GM23338 (cell line): ENCODE measurements around the gene PNMA1. TPM values are rescaled to one million over a fixed set of nuclear protein-coding genes. Genes with fewer than 3 reads are reported as not detected.

ENCODE experiments used
- ATAC-seq: fragments of 200-7000 bp; cut with Tn5 transposase; 3 replicates; pipeline ENCODE4 v1.9.1; 2020
- DNase-seq: peaks from one replicate; pipeline ENCODE4 v3.0.0-alpha.2; 2015; ENCODE audit warnings: low spot score
- H2AFZ ChIP-seq: fragments of 200-600 bp; sonication (generic); 2 replicates; pipeline ENCODE4 v1.8.0; 2016; ENCODE audit warnings: antibody characterized with exemption, mild to moderate bottlenecking, moderate library complexity
- H3F3A ChIP-seq: fragments of 200-600 bp; sonication (generic); replicated peaks from 2 replicates; pipeline ENCODE4 v1.8.0; 2017; ENCODE audit warnings: antibody characterized with exemption, mixed run types, low read depth
- H3K27ac ChIP-seq: fragments of 200-600 bp; sonication (generic); 2 replicates; pipeline ENCODE4 v1.6.1; 2016; ENCODE audit warnings: low read depth
- H3K27me3 ChIP-seq: fragments of 200-600 bp; sonication (generic); 2 replicates; pipeline ENCODE4 v1.8.0; 2016; ENCODE audit warnings: mild to moderate bottlenecking, mixed run types, moderate library complexity; ENCODE audit not compliant: insufficient read depth
- H3K36me3 ChIP-seq: fragments of 200-600 bp; sonication (generic); 2 replicates; pipeline ENCODE4 v1.8.0; 2016; ENCODE audit warnings: mild to moderate bottlenecking; ENCODE audit not compliant: insufficient read depth
- H3K4me1 ChIP-seq: fragments of 200-600 bp; sonication (generic); 2 replicates; pipeline ENCODE4 v1.8.0; 2016; ENCODE audit warnings: mild to moderate bottlenecking, moderate library complexity; ENCODE audit not compliant: insufficient read depth
- H3K4me2 ChIP-seq: fragments of 200-600 bp; sonication (generic); 2 replicates; pipeline ENCODE4 v1.7.1; 2017; ENCODE audit warnings: mixed run types
- H3K4me3 ChIP-seq: fragments of 200-600 bp; sonication (generic); 2 replicates; pipeline ENCODE4 v1.6.1; 2016; ENCODE audit warnings: mixed run types
- H3K79me2 ChIP-seq: fragments of 200-600 bp; sonication (generic); replicated peaks from 2 replicates; pipeline ENCODE4 v1.8.0; 2017; ENCODE audit warnings: mild to moderate bottlenecking; ENCODE audit not compliant: insufficient read depth
- H3K9me2 ChIP-seq: fragments of 200-600 bp; sonication (generic); 2 replicates; pipeline ENCODE4 v1.8.0; 2017; ENCODE audit not compliant: insufficient read depth
- H4K20me1 ChIP-seq: fragments of 200-600 bp; sonication (generic); replicated peaks from 2 replicates; pipeline ENCODE4 v1.8.0; 2017; ENCODE audit warnings: mild to moderate bottlenecking; ENCODE audit not compliant: insufficient read depth
- H3K27ac Mint-ChIP-seq: 2 replicates; pipeline ENCODE4 v1.8.0; 2020; ENCODE audit warnings: inconsistent platforms, mild to moderate bottlenecking, moderate library complexity, mixed read lengths
- H3K27me3 Mint-ChIP-seq: 3 replicates; pipeline ENCODE4 v1.8.0; 2022; ENCODE audit warnings: low read depth, mild to moderate bottlenecking, moderate library complexity, mixed read lengths, inconsistent platforms; ENCODE audit not compliant: insufficient read depth, poor library complexity
- H3K36me3 Mint-ChIP-seq: 3 replicates; pipeline ENCODE4 v1.8.0; 2021; ENCODE audit warnings: low read depth, mild to moderate bottlenecking, inconsistent platforms, moderate library complexity, mixed read lengths
- H3K4me1 Mint-ChIP-seq: 3 replicates; pipeline ENCODE4 v1.8.0; 2020; ENCODE audit warnings: mild to moderate bottlenecking, inconsistent platforms, mixed read lengths
- H3K4me3 Mint-ChIP-seq: 3 replicates; pipeline ENCODE4 v1.8.0; 2021; ENCODE audit warnings: moderate library complexity, mild to moderate bottlenecking, inconsistent platforms, mixed read lengths
- H3K9me3 Mint-ChIP-seq: 3 replicates; pipeline ENCODE4 v1.8.0; 2020; ENCODE audit warnings: moderate library complexity, mild to moderate bottlenecking, inconsistent platforms, mixed read lengths
- CREB1 ChIP-seq: fragments of 250-450 bp; sonication (Bioruptor Pico); IDR thresholded peaks from 2 replicates; pipeline ENCODE4 v1.5.0; 2020; ENCODE audit warnings: low read depth, mild to moderate bottlenecking, moderate library complexity
- NANOG ChIP-seq: IDR thresholded peaks from 2 replicates; pipeline ENCODE4 v1.6.1; 2016; ENCODE audit warnings: antibody characterized with exemption, borderline replicate concordance
- STAT1 ChIP-seq: IDR thresholded peaks from one replicate; pipeline ENCODE4 v1.6.1; 2016; ENCODE audit warnings: antibody characterized with exemption; ENCODE audit not compliant: unreplicated experiment
- polyA plus RNA-seq: library from polyadenylated mRNA; unstranded; fragments of >200 nt; fragmentation: Nextera tagmentation; extraction: Ambion mirVana; gene quantifications from 2 replicates; pipeline ENCODE4 v1.2.1, GENCODE V29; 2016
- total RNA-seq: library from RNA; depleted of rRNA; stranded (reverse); fragments of >200 nt; shearing (Covaris generic); gene quantifications from 2 replicates; pipeline ENCODE4 v1.2.3, GENCODE V29; 2014
- TF ChIP-seq, protein P1 (sequence below), 2 experiments: fragments of 200-600 bp in 1 of 2; sonication (generic) in 1 of 2; conservative IDR thresholded peaks; 2 replicates each; pipeline versions ENCODE4 v1.5.1 to v1.6.1; 2016 to 2017; ENCODE audit warnings: antibody characterized with exemption in 2 of 2, low read depth in 2 of 2, mild to moderate bottlenecking in 2 of 2, moderate library complexity in 1 of 2
- TF ChIP-seq, protein P2 (sequence below): fragments of 250-450 bp; sonication (Bioruptor Pico); IDR thresholded peaks from 2 replicates; pipeline ENCODE4 v1.5.0; 2020; ENCODE audit warnings: mild to moderate bottlenecking, moderate library complexity

Gene PNMA1
- total and polyA plus RNA-seq, 2 experiments from 2014 or later, result 18.2 to 32.9 TPM

DNA sequence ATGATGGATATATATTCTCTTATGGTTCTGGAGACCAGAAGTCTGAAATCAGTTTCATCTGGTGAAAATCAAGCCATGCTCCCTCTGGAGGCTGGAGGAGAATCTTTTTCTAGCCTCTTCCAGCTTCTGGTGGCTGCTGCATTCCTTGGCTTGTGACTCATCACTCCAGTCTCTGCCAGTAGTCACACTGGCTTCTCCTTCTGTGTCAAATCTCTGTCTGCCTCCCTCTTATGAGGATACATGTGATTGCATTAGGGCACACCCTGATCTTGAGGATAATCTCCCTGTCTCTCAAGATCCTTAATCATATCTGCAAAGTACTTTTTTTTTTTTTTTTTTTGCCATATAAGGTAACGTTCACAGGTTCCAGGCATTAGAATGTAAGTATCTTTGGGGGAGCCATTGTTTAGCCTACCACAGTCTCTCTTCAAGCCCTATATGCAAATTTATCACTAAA lies 51.7 kb downstream of the PNMA1 start:
- no peaks in the 10 kb centered on the region for H3K4me1 Mint-ChIP-seq
- ATAC-seq (peak; percentile 86), DNase-seq (peak; percentile 83)
- H2AFZ ChIP-seq, result no peak overlapping the region
- peak overlapping the region; percentile 91 for H3K27ac Mint-ChIP-seq
- no peaks in the 10 kb centered on the region for H3K9me3 Mint-ChIP-seq
- H3K27ac ChIP-seq, result peak overlapping the region; percentile 23; the same call in 1 of the 2 replicates
- H3K4me3 Mint-ChIP-seq, result no peak overlapping the region
- H3K36me3 Mint-ChIP-seq, result peaks cover 9% of the 10 kb centered on the region; the same call in 2 of the 3 replicates
- no peaks in the 10 kb centered on the region for H3K36me3 ChIP-seq
- H3K4me1 ChIP-seq, result no peaks in the 10 kb centered on the region
- no peaks in the 10 kb centered on the region for H4K20me1 ChIP-seq
- peaks cover 8% of the 10 kb centered on the region for H3K27me3 Mint-ChIP-seq
- H3K27me3 ChIP-seq, result no peaks in the 10 kb centered on the region
- no peaks in the 10 kb centered on the region for H3F3A ChIP-seq
- H3K9me2 ChIP-seq, result no peaks in the 10 kb centered on the region
- TF ChIP-seq CREB1 (CRISPR knock-in tag) (0 out of 2 replicates have a peak, but pooled peaks have one; percentile 18), NANOG (no peak), STAT1 (no peak)
- TF ChIP-seq, protein P1, sequence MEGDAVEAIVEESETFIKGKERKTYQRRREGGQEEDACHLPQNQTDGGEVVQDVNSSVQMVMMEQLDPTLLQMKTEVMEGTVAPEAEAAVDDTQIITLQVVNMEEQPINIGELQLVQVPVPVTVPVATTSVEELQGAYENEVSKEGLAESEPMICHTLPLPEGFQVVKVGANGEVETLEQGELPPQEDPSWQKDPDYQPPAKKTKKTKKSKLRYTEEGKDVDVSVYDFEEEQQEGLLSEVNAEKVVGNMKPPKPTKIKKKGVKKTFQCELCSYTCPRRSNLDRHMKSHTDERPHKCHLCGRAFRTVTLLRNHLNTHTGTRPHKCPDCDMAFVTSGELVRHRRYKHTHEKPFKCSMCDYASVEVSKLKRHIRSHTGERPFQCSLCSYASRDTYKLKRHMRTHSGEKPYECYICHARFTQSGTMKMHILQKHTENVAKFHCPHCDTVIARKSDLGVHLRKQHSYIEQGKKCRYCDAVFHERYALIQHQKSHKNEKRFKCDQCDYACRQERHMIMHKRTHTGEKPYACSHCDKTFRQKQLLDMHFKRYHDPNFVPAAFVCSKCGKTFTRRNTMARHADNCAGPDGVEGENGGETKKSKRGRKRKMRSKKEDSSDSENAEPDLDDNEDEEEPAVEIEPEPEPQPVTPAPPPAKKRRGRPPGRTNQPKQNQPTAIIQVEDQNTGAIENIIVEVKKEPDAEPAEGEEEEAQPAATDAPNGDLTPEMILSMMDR (conservative IDR thresholded peaks at IDR 0.05; ENCODE audit: low read depth in 2 of 2), result peak; percentile 55 to 57
- TF ChIP-seq, protein P2, sequence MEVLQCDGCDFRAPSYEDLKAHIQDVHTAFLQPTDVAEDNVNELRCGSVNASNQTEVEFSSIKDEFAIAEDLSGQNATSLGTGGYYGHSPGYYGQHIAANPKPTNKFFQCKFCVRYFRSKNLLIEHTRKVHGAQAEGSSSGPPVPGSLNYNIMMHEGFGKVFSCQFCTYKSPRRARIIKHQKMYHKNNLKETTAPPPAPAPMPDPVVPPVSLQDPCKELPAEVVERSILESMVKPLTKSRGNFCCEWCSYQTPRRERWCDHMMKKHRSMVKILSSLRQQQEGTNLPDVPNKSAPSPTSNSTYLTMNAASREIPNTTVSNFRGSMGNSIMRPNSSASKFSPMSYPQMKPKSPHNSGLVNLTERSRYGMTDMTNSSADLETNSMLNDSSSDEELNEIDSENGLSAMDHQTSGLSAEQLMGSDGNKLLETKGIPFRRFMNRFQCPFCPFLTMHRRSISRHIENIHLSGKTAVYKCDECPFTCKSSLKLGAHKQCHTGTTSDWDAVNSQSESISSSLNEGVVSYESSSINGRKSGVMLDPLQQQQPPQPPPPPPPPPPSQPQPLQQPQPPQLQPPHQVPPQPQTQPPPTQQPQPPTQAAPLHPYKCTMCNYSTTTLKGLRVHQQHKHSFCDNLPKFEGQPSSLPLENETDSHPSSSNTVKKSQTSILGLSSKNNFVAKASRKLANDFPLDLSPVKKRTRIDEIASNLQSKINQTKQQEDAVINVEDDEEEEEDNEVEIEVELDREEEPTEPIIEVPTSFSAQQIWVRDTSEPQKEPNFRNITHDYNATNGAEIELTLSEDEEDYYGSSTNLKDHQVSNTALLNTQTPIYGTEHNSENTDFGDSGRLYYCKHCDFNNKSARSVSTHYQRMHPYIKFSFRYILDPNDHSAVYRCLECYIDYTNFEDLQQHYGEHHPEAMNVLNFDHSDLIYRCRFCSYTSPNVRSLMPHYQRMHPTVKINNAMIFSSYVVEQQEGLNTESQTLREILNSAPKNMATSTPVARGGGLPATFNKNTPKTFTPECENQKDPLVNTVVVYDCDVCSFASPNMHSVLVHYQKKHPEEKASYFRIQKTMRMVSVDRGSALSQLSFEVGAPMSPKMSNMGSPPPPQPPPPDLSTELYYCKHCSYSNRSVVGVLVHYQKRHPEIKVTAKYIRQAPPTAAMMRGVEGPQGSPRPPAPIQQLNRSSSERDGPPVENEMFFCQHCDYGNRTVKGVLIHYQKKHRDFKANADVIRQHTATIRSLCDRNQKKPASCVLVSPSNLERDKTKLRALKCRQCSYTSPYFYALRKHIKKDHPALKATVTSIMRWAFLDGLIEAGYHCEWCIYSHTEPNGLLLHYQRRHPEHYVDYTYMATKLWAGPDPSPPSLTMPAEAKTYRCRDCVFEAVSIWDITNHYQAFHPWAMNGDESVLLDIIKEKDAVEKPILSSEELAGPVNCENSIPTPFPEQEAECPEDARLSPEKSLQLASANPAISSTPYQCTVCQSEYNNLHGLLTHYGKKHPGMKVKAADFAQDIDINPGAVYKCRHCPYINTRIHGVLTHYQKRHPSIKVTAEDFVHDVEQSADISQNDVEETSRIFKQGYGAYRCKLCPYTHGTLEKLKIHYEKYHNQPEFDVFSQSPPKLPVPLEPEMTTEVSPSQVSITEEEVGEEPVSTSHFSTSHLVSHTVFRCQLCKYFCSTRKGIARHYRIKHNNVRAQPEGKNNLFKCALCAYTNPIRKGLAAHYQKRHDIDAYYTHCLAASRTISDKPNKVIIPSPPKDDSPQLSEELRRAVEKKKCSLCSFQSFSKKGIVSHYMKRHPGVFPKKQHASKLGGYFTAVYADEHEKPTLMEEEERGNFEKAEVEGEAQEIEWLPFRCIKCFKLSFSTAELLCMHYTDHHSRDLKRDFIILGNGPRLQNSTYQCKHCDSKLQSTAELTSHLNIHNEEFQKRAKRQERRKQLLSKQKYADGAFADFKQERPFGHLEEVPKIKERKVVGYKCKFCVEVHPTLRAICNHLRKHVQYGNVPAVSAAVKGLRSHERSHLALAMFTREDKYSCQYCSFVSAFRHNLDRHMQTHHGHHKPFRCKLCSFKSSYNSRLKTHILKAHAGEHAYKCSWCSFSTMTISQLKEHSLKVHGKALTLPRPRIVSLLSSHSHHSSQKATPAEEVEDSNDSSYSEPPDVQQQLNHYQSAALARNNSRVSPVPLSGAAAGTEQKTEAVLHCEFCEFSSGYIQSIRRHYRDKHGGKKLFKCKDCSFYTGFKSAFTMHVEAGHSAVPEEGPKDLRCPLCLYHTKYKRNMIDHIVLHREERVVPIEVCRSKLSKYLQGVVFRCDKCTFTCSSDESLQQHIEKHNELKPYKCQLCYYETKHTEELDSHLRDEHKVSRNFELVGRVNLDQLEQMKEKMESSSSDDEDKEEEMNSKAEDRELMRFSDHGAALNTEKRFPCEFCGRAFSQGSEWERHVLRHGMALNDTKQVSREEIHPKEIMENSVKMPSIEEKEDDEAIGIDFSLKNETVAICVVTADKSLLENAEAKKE (CRISPR knock-in tag), result no peak
- no peaks in the 10 kb centered on the region for H3K79me2 ChIP-seq
- H3K4me2 ChIP-seq, result no peak overlapping the region
- no peak overlapping the region for H3K4me3 ChIP-seq
